NK-92 treated with Interleukin-12 subunit alpha and Interleukin-12 subunit beta, amount 100 ng/mL, for 24 hours (cell line): ENCODE data around the gene TUBA3E.
"Not testable (repeated sequence)": the region's sequence is repeated elsewhere in the genome, so short reads cannot be mapped to it uniquely, and the experiment has no call there.

Source experiments
- DNase-seq: peaks from one replicate; lab custom pipeline; 2025; lab: John Stamatoyannopoulos, UW

Gene TUBA3E

GRCh38 chr2:130191319-130191718, 6.9 kb downstream of the TUBA3E start:
- not testable (repeated sequence) for DNase-seq

GRCh38 chr2:130190237-130190636, 8.0 kb downstream of the TUBA3E start:
- no peak for DNase-seq

GRCh38 chr2:130188958-130189357, 9.3 kb downstream of the TUBA3E start:
- not testable (repeated sequence) for DNase-seq

DNA sequence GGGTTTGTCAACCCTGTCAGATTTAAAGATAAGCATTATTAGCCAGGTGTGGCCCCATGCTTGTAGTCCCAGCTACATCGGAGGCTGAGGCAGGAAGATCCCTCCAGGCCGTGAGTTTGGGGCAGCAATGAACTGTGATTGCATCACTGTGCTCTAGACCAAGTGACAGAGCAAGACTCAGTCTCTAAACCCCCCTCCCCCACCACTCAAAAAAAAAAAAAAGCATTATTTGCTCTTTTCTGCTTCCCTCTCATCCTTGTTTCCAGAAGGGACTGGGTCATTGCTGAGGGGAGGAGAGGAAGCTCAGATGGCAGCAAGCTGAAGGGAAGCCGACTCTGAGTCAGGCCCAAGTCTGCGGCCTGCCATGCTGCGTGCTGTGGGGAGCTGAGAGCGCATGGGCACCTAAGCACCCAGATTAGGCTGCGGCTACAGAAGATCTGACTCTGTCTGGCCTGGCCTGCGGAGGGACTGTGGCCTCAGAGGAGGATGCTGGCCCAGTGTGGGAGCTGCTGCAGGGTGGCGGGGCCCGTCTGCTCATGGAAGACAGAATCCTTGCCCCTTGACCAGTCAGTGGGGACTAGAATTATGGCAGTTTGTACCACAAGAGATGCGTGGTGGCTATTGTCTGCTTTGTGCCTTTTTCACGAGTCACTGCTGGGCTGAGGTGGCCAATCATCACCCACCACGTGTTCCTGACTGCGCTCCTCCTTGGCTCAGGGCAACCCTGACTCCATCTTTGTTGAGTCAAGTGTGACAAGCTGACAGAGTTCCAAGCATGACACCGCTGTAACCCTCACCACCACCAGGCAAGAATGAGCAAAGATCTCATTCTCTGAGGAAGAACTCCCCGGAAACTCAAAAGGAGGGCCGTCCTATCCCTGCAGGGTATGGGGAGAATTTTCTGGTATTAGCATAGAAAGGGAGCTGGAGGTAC, 10.1 kb downstream of the TUBA3E start:
- DNase-seq = not testable (repeated sequence)

DNA sequence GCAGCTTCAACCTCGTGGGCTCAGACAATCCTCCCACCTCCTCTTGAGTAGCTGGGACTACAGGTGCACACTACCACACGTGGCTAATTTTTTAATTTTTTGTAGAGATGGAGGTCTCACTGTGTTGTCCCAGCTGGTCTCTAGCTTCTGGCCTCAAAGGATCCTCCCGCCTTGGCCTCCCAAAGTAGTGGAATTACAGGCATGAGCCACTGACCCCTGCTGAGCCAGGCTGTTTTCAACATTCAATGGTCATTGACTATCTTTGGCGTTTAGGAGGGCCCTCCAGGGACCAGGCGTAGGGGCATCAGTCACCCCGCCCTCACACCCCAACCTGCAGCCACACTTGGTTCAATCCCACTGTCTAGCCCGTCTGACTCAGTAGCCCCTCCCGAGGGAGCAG, 11.0 kb downstream of the TUBA3E start:
- no peak for DNase-seq

GRCh38 chr2:130186391-130186790, 11.8 kb downstream of the TUBA3E start:
- DNase-seq = no peak

GRCh38 chr2:130185896-130186295, 12.3 kb downstream of the TUBA3E start:
- DNase-seq = no peak

DNA sequence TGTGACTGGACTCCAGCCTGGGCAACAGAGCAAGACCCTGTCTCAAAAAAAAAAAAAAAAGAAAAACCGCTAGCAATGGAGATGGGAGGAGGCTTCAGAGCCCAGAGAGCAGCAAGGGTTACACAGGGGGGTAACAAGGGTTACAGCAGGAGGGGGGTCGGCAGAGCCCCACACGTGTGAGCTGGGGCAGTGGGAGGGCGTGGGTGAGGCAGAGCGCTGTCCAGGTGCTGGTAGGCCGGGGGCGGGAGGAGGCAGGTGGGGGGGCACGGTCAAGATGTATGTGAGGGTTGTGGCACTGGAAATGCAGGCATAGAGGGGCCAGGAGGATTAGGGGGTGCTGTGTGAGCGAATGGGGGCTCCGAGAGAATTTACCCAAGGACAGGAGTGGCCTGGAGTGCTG, 12.8 kb downstream of the TUBA3E start:
- no peak for DNase-seq

- no peak for DNase-seq
These were observed 14.5 kb downstream of the TUBA3E start for GRCh38 chr2:130183512-130184373.

DNA sequence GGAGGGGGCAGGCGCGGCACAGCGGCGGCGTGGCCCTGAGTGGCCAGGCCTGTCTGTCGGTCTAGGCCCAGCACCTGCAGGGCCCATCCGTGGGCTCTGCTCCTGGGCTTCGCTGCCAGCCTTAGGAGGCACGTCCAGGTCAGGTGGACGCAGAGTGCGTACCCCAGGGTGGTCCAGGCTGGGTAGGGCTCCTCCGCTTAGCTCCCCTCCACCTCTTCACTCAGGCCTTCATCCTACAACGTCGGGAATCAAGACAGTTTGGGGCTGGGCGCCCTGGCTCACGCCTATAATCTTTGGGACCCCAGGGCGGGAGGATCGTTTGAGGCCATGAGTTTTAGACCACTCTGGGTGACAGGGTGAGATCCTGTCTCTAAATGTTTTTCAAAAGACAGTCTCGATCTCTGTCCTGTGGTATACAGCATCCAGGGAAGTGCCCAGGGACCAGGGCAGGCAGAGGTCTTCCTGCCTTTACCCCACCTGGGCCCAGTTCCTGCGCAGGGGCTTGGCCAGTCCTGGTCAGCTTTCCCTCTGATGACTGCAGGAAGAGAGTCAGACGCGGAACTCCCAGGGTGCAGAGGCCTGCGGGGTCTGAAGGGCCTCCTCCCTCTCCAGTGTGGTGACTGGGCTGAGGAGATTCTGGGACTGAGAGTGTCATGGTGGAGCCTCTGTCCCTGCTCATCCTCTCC, 15.3 kb downstream of the TUBA3E start:
- not testable (repeated sequence) for DNase-seq

GRCh38 chr2:130181880-130182682, 16.2 kb downstream of the TUBA3E start, which contains the start of gene MZT2B:
Gene MZT2B (plus strand): TSS chr2:130182262. CDS start chr2:130182283, 21 bp downstream.
- DNase-seq = peak; percentile 81

- peak; percentile 95 for DNase-seq
These were observed 16.8 kb downstream of the TUBA3E start, which contains the start of gene SMPD4 for GRCh38 chr2:130181325-130181879. Gene SMPD4 (minus strand): TSS chr2:130181602. CDS start chr2:130176592, 5,010 bp downstream.

DNA sequence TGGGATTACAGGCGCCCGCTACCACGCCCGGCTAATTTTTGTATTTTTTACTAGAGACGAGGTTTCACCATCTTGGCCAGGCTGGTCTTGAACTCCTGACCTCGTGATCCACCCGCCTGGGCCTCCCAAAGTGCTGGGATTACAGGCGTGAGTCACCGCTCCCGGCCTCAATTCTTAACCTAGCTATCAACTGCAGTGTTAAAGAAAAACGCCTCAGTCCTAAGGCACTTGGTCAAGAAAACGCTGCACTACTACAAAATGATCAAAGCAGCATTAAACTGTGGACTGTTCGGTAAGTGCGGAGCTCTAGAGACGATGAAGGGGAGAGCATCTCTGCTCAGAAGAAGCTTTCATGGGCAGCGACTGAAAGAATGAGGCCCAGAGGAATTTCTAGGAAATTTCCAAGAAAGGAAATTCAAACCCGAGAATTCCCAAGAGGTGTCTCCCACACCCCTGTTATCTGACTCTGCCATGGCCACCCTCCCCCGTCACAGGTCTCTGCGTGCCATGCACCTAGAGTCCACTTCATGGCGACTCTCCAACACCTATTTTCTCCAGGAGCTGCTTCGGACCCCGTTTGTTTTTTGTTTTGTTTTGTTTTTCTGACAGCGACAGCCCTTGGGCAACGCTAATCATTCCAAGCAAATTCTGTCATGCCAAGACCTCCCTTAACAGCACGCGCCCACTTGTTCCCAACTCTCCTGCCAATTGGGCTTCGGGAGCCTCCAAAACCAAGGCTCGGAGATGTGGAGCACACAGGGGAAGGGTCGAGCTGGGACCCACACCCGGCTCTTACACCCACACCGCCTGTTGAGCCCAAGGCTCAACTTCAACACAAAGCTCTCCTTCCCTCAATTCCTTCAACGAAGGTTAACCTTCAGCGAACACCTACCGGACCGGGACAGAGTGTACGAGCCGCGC, 17.6 kb downstream of the TUBA3E start:
- DNase-seq = not testable (repeated sequence)

DNA sequence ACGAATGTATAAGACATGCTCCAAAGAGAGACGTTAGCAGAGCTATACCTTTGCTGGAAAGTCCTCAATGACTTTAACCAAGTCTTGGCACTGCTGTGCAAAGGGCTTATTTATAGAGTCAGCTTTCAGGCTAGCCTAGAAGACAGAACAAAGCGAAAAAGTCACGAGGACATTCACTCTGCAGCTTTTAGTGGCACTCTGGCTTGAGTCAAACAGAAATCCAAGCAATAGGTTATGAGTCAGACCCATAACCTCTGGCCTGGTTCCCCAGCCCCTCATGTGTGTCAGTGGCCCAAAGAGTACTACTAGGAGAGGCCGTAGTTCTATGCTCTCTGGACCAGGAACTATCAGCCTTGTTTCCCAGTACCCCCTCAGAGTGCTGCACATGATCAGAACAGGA, 23.4 kb downstream of the TUBA3E start:
- DNase-seq = not testable (repeated sequence)

GRCh38 chr2:130169896-130170295, 28.3 kb downstream of the TUBA3E start:
- no peak for DNase-seq

- DNase-seq = not testable (repeated sequence)
These were observed 29.1 kb downstream of the TUBA3E start for GRCh38 chr2:130169163-130169562.

- not testable (repeated sequence) for DNase-seq
These were observed 31.6 kb downstream of the TUBA3E start for GRCh38 chr2:130166611-130167010.

DNA sequence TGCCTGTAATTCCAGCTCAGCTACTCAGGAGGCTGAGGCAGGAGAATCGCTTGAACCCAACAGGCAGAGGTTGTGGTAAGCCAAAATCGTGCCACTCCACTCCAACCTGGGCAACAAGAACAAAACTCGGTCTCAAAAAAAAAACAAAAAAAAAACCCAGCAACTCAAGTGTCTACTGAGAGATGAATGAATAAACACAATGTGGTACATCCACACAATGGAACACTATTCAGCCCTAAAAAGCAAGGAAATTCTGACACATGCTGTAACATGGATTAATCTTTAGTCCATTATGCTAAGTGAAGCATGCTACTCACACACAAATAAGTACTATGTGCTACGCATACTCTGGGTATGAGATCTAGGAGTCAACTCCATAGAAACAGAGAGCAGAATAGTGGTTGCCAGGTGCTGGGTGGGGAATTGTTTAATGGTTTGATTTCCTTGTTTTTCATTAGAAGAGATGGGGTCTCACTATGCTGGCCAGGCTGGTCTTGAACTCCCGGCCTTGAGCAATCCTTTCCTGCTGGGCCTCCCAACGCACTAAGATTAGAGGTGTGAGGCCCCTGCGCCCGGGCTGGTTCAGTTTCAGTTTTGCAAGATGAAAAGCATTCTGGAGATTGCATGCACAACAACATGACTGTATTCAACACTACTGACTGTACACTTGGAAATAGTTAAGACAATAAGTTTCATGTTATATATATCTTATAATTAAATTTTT, 32.8 kb downstream of the TUBA3E start:
- no peak for DNase-seq

- DNase-seq = no peak
These were observed 35.3 kb downstream of the TUBA3E start for GRCh38 chr2:130162968-130163367.
